Measurements from ENCODE around the gene DSG1.

DNA sequence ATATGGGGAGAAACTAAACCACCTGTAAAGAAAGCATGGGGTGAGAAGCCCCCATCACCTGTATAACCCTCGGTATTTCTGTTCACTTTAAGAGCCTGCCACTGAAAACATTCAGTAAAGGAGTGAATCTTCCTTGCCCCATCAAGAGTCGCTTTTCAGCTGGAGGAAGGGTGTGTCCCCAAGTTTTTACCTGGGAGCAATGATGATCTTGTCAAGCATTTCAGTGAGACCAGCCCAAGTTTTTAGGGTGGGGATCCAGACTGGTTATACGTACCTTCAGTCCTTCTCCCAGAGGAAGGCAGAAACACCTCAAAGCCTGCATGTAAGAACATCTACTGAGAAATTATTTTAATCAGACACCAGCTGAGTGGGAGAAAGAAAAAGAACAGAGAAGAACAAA, at the start of gene DSG1:
- TF ChIP-seq, protein P1, sequence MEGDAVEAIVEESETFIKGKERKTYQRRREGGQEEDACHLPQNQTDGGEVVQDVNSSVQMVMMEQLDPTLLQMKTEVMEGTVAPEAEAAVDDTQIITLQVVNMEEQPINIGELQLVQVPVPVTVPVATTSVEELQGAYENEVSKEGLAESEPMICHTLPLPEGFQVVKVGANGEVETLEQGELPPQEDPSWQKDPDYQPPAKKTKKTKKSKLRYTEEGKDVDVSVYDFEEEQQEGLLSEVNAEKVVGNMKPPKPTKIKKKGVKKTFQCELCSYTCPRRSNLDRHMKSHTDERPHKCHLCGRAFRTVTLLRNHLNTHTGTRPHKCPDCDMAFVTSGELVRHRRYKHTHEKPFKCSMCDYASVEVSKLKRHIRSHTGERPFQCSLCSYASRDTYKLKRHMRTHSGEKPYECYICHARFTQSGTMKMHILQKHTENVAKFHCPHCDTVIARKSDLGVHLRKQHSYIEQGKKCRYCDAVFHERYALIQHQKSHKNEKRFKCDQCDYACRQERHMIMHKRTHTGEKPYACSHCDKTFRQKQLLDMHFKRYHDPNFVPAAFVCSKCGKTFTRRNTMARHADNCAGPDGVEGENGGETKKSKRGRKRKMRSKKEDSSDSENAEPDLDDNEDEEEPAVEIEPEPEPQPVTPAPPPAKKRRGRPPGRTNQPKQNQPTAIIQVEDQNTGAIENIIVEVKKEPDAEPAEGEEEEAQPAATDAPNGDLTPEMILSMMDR (IDR thresholded peaks at IDR 0.05): no peak
- TF ChIP-seq POLR2AphosphoS5 (IDR thresholded peaks at IDR 0.05) (no peak), EP300 (IDR thresholded peaks at IDR 0.05) (no peak), POLR2A (IDR thresholded peaks at IDR 0.05) (no peak)
